Body of pancreas (tissue), 4 donors: ENCODE measurements around the gene JCHAIN.

Experiments used
- CTCF ChIP-seq, 7 experiments: fragments of 450-650 bp in 4 of 7; fragments of 200-600 bp in 3 of 7; sonication (generic) in 3 of 7; IDR thresholded peaks; one replicate each; pipeline ENCODE4 v1.5.1; 2016 to 2019; ENCODE audit warnings: antibody characterized with exemption in 7 of 7
- POLR2A ChIP-seq, 3 donors: fragments of 450-650 bp; IDR thresholded peaks; one replicate each; pipeline ENCODE4 v1.6.1; 2016; ENCODE audit warnings: antibody characterized with exemption in 3 of 3, mild to moderate bottlenecking in 2 of 3

DNA sequence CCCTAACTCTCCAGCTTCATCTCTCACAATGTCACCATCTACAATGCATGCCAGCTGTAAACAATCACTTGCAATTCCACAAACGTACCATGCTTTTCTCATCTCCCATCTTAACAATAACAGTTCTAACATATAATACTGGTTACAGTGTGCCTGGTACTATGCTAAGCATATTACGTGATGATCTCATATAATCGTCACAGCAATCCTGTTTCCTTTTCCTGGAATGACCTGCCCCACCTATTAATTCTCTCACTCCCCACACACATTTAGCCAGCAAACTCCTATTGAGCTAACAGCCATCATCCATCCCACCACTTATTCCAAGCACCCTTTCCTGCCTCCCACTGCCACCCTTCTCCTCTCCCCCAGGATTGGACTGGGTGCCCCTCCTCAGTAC, 7.9 kb downstream of the JCHAIN start:
- no peak for TF ChIP-seq CTCF (IDR thresholded peaks at IDR 0.05)
- TF ChIP-seq POLR2A (IDR thresholded peaks at IDR 0.05): no peak
